ENCODE measurements around the gene MANEA. TPM values are rescaled to one million over a fixed set of nuclear protein-coding genes. Genes with fewer than 3 reads are reported as not detected.
A peak's percentile ranks its signal among the peaks of the same experiment; 100 is the strongest.

MANEA gene
- total RNA-seq, 1 experiment from 2014 or later: 8.3 TPM

DNA sequence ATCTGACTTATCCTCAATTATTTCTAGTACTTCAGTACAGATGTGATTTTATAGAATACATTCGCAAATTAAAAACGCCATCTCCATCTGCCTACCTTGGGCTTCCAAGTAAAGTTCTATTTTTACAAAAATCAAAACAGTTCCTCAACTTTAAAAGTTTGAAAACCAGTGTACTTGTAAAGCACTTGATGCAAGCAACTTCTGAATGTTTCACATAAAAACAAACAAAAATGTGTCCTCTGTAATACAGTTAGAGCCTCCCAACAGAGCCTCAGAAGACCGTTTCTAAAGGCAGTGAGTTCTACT is 384 bp upstream of the MANEA start:
- H3K36me3 Mint-ChIP-seq (ENCODE audit: insufficient read depth in 1 of 3, low read depth in 3 of 3): peaks cover 0 to 10% (median 4%) of the 10 kb centered on the region in 3 experiments; a peak in 2 of 7 replicates
- no peak overlapping the region for H3K56ac ChIP-seq (ENCODE audit: insufficient read length, low read depth, low read length)
- TF ChIP-seq, protein P1, sequence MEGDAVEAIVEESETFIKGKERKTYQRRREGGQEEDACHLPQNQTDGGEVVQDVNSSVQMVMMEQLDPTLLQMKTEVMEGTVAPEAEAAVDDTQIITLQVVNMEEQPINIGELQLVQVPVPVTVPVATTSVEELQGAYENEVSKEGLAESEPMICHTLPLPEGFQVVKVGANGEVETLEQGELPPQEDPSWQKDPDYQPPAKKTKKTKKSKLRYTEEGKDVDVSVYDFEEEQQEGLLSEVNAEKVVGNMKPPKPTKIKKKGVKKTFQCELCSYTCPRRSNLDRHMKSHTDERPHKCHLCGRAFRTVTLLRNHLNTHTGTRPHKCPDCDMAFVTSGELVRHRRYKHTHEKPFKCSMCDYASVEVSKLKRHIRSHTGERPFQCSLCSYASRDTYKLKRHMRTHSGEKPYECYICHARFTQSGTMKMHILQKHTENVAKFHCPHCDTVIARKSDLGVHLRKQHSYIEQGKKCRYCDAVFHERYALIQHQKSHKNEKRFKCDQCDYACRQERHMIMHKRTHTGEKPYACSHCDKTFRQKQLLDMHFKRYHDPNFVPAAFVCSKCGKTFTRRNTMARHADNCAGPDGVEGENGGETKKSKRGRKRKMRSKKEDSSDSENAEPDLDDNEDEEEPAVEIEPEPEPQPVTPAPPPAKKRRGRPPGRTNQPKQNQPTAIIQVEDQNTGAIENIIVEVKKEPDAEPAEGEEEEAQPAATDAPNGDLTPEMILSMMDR (conservative IDR thresholded peaks at IDR 0.05): no peak
- H3K27ac ChIP-seq (ENCODE audit: insufficient read length, low read depth, low read length): peak overlapping the region; percentile 67
- H3K4ac ChIP-seq (ENCODE audit: low read depth, low read length): no peak overlapping the region
- no peak for DNase-seq
- H2BK15ac ChIP-seq (ENCODE audit: low read depth, low read length): no peak overlapping the region
- H3T11ph ChIP-seq (ENCODE audit: low read length): no peak overlapping the region
- H3K23me2 ChIP-seq (ENCODE audit: insufficient read length, low read depth, low read length, poor library complexity, severe bottlenecking): peaks cover 7% of the 10 kb centered on the region
- no peak overlapping the region for H2BK5ac ChIP-seq (ENCODE audit: insufficient read length, low read length)
- H3K79me1 ChIP-seq (ENCODE audit: insufficient read depth, low read depth, low read length, poor library complexity, severe bottlenecking): no peaks in the 10 kb centered on the region
- peak overlapping the region; percentile 93 to 100 (median 98); a peak in 6 of 7 replicates for H3K27ac Mint-ChIP-seq
- H2BK120ac ChIP-seq (ENCODE audit: low read depth, low read length, poor library complexity, severe bottlenecking): no peak overlapping the region
- no peaks in the 10 kb centered on the region for H3K27me3 Mint-ChIP-seq (ENCODE audit: low read depth)
- H4K91ac ChIP-seq (ENCODE audit: insufficient read length, low read depth, low read length): no peak overlapping the region
- WGBS (ENCODE audit: extremely low coverage, insufficient read length, low lambda C conversion rate): no CpG with 5 or more reads among the region's 3 CpGs
- H3K4me1 ChIP-seq (ENCODE audit: insufficient read depth, low read length): peaks cover 4% of the 10 kb centered on the region; the same call in 1 of the 2 replicates
- H3K9me3 Mint-ChIP-seq: no peaks in the 10 kb centered on the region; a peak in 1 of 5 replicates
- no peak overlapping the region for H3K23ac ChIP-seq (ENCODE audit: insufficient read length, low read depth, low read length)
- H3K9ac ChIP-seq (ENCODE audit: extremely low read depth, insufficient read length, low read length): peak overlapping the region; percentile 77
- H2AFZ ChIP-seq (ENCODE audit: low read length): no peak overlapping the region
- H2AK5ac ChIP-seq (ENCODE audit: insufficient read length, low read length): no peak overlapping the region
- peak overlapping the region; percentile 89 to 95 for H3K4me3 Mint-ChIP-seq
- H3K27me3 ChIP-seq (ENCODE audit: insufficient read depth, low read length): no peaks in the 10 kb centered on the region
- no peak overlapping the region for H2BK20ac ChIP-seq (ENCODE audit: low read depth, low read length, poor library complexity, severe bottlenecking)
- no peak overlapping the region for H4K5ac ChIP-seq (ENCODE audit: insufficient read length, low read depth, low read length)
- no peaks in the 10 kb centered on the region for H3K79me2 ChIP-seq (ENCODE audit: insufficient read depth, low read length)
- no peaks in the 10 kb centered on the region for H4K20me1 ChIP-seq (ENCODE audit: control insufficient read depth, insufficient read depth, insufficient read length)
- no peaks in the 10 kb centered on the region for H3K9me3 ChIP-seq (ENCODE audit: control insufficient read depth, low read depth, low read length)
- H3K4me1 Mint-ChIP-seq: peaks cover 32 to 38% of the 10 kb centered on the region in 2 experiments
- no peak overlapping the region for H3K18ac ChIP-seq (ENCODE audit: insufficient read length, low read depth, low read length)
- no peak overlapping the region for H2BK12ac ChIP-seq (ENCODE audit: insufficient read length, low read depth, low read length)
- H3K4me2 ChIP-seq (ENCODE audit: insufficient read depth, insufficient read length, low read length): peak overlapping the region; percentile 83
- H4K8ac ChIP-seq (replicated peaks; ENCODE audit: insufficient read length, low read depth, low read length): no peak overlapping the region
- no peak overlapping the region for H3K14ac ChIP-seq (ENCODE audit: insufficient read depth, low read length)
